GM11168 (cell line): Measurements from ENCODE around the gene UTS2R.

Source experiments
- in situ Hi-C: fragments of 300-500 bp; cut with MboI; formaldehyde crosslinking; loops from one replicate; pipeline ENCODE4 v1.12.0; 2022; ENCODE audit warnings: low sequenced_read_pairs; ENCODE audit not compliant: unreplicated experiment

Gene UTS2R

GRCh38 chr17:82385559-82386254 is 14.1 kb downstream of the UTS2R start:
- in situ Hi-C loops: no loop called here

- in situ Hi-C loops: no loop called here
Observed at GRCh38 chr17:82386255-82386831, 14.8 kb downstream of the UTS2R start.

- in situ Hi-C loops: no loop called here
Observed at GRCh38 chr17:82386881-82387704, 15.5 kb downstream of the UTS2R start.

GRCh38 chr17:82387705-82388106 is 16.1 kb downstream of the UTS2R start:
- in situ Hi-C loops: no loop called here

GRCh38 chr17:82388223-82388921 is 16.8 kb downstream of the UTS2R start:
- in situ Hi-C loops: no loop called here

GRCh38 chr17:82388922-82389283 is 17.3 kb downstream of the UTS2R start:
- in situ Hi-C loops: no loop called here

- in situ Hi-C loops: no loop called here
Observed at GRCh38 chr17:82389379-82389778, 17.8 kb downstream of the UTS2R start.

- in situ Hi-C loops: no loop called here
Observed at GRCh38 chr17:82390015-82390859, 18.7 kb downstream of the UTS2R start.

- in situ Hi-C loops: no loop called here
Observed at GRCh38 chr17:82390860-82391435, 19.4 kb downstream of the UTS2R start.

GRCh38 chr17:82391496-82392066 is 20.0 kb downstream of the UTS2R start:
- in situ Hi-C loops: no loop called here

GRCh38 chr17:82392209-82392920 is 20.8 kb downstream of the UTS2R start:
- in situ Hi-C loops: no loop called here

GRCh38 chr17:82392941-82393340 is 21.4 kb downstream of the UTS2R start:
- in situ Hi-C loops: no loop called here

GRCh38 chr17:82394278-82394677 is 22.7 kb downstream of the UTS2R start:
- in situ Hi-C loops: no loop called here

GRCh38 chr17:82396601-82397435 is 25.3 kb downstream of the UTS2R start:
- in situ Hi-C loops: no loop called here

- in situ Hi-C loops: no loop called here
Observed at GRCh38 chr17:82397449-82398335, 26.1 kb downstream of the UTS2R start.

GRCh38 chr17:82399041-82399441 is 27.5 kb downstream of the UTS2R start:
- in situ Hi-C loops: no loop called here

- in situ Hi-C loops: no loop called here
Observed at GRCh38 chr17:82399601-82400101, 28.1 kb downstream of the UTS2R start.
